ENCODE data around the gene KCTD12.

DNA sequence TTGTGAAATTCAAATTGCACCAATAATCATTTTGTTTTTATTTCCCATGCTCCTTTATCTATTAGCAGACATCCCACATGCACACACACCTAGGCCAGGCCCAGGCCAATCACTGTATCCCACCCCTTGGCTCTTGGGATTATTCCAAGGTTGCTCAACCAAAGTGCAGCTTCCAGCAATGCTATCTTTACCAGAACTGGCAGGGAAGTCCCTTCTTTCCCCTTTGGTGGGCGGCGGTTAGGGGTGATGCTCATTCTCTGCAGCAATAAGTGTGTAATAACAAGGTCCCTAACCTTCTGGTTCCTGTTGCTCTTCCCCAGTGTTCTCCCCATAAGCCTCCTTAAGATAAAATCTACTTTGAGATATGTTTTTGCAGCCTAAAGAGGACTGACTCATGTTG lies 18.3 kb upstream of the KCTD12 start:
- TF ChIP-seq CTCF (conservative IDR thresholded peaks at IDR 0.05; ENCODE audit: low read length) = no peak
- TF ChIP-seq EZH2phosphoT487 (IDR thresholded peaks at IDR 0.05; ENCODE audit: borderline replicate concordance, low read depth, low read length) = no peak
